GM06990 (cell line): Measurements from ENCODE around the gene RNF149.
A peak's percentile ranks its signal among the peaks of the same experiment; 100 is the strongest.

Source experiments
- DNase-seq: peaks from one replicate; pipeline ENCODE4 v3.0.0-alpha.2; 2011; ENCODE audit not compliant: insufficient read length; ENCODE audit errors: extremely low read depth
- H3K27me3 ChIP-seq: replicated peaks from 2 replicates; pipeline ENCODE4 v1.6.0; 2011; ENCODE audit warnings: low read length; ENCODE audit not compliant: control insufficient read depth, insufficient read depth
- H3K36me3 ChIP-seq: 2 replicates; pipeline ENCODE4 v1.5.1; 2011; ENCODE audit warnings: low read length; ENCODE audit not compliant: control insufficient read depth, insufficient read depth
- H3K4me3 ChIP-seq: replicated peaks from 2 replicates; pipeline ENCODE4 v1.5.1; 2011; ENCODE audit warnings: low read depth, mild to moderate bottlenecking, control low read depth, low read length
- TF ChIP-seq, protein P1 (sequence below): IDR thresholded peaks from 2 replicates; pipeline ENCODE4 v1.5.1; 2011; ENCODE audit warnings: low read length, control low read depth, mild to moderate bottlenecking, inconsistent platforms; ENCODE audit not compliant: insufficient read depth, poor library complexity, severe bottlenecking

The RNF149 gene

GRCh38 chr2:101344137-101344536, 35.6 kb upstream of the RNF149 start:
- Histone ChIP-seq H3K4me3 (no peak overlapping the region), H3K27me3 (no peaks in the 10 kb centered on the region; the same call in 1 of the 2 replicates), H3K36me3 (no peaks in the 10 kb centered on the region)
- TF ChIP-seq, protein P1, sequence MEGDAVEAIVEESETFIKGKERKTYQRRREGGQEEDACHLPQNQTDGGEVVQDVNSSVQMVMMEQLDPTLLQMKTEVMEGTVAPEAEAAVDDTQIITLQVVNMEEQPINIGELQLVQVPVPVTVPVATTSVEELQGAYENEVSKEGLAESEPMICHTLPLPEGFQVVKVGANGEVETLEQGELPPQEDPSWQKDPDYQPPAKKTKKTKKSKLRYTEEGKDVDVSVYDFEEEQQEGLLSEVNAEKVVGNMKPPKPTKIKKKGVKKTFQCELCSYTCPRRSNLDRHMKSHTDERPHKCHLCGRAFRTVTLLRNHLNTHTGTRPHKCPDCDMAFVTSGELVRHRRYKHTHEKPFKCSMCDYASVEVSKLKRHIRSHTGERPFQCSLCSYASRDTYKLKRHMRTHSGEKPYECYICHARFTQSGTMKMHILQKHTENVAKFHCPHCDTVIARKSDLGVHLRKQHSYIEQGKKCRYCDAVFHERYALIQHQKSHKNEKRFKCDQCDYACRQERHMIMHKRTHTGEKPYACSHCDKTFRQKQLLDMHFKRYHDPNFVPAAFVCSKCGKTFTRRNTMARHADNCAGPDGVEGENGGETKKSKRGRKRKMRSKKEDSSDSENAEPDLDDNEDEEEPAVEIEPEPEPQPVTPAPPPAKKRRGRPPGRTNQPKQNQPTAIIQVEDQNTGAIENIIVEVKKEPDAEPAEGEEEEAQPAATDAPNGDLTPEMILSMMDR, result no peak
- no peak for DNase-seq

- Histone ChIP-seq H3K4me3 (no peak overlapping the region), H3K36me3 (no peaks in the 10 kb centered on the region), H3K27me3 (no peaks in the 10 kb centered on the region)
- TF ChIP-seq, protein P1, result no peak
- no peak for DNase-seq
Observed at GRCh38 chr2:101342625-101343008, 34.1 kb upstream of the RNF149 start.

GRCh38 chr2:101341901-101342624, 33.6 kb upstream of the RNF149 start:
- Histone ChIP-seq H3K27me3 (no peaks in the 10 kb centered on the region), H3K36me3 (no peaks in the 10 kb centered on the region), H3K4me3 (no peak overlapping the region)
- TF ChIP-seq, protein P1, result peak; percentile 88
- DNase-seq, result no peak

DNA sequence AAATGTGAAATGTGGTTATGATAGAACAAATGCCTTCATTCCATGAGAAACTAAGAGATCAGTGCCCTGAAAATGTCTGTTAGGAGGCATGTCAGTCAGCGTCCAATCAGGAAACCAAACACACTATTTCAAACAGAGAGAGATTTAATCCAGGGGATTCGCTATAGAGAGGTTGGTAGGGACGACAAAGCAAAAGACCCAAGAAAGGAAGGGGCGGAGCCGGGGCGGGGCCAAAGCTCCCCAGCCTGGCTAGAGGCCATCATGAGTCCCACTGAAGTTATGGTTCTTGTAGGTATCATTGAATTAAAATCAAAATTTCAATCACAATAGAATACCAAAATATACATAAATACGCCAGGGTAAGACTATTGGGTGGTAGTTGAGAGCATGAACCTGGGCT, 32.9 kb upstream of the RNF149 start:
- Histone ChIP-seq H3K4me3 (no peak overlapping the region), H3K36me3 (no peaks in the 10 kb centered on the region), H3K27me3 (no peaks in the 10 kb centered on the region)
- TF ChIP-seq, protein P1, result no peak
- no peak for DNase-seq

DNA sequence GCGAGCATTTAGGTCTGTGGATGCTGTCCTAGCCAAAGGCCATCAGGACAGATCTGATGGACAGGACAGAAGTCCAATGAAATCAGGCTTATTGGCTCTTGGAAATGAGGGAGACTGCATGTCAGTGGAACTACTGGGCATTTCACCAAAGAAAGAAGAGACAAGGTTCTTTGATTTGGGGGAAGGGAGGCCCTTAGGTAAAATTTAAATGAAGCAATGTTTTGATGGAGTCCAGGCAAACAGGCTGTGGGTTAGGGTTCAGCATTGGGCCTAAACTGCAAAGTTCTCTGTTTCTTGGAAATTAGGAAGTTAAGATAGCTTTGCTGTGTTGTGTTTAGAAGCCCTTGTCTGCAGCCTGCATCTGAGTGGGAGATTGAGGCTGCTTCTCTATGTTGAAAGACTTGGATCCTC, 31.6 kb upstream of the RNF149 start:
- Histone ChIP-seq H3K27me3 (no peaks in the 10 kb centered on the region), H3K4me3 (no peak overlapping the region), H3K36me3 (no peaks in the 10 kb centered on the region)
- DNase-seq, result no peak
- TF ChIP-seq, protein P1, result no peak

GRCh38 chr2:101339266-101339880, 30.9 kb upstream of the RNF149 start:
- Histone ChIP-seq H3K36me3 (no peaks in the 10 kb centered on the region), H3K4me3 (no peak overlapping the region), H3K27me3 (no peaks in the 10 kb centered on the region)
- TF ChIP-seq, protein P1, result no peak
- DNase-seq, result no peak
